ENCODE measurements around the gene FAIM. TPM values are rescaled to one million over a fixed set of nuclear protein-coding genes. Genes with fewer than 3 reads are reported as not detected.

The FAIM gene
- total RNA-seq, 2 experiments from 2014 or later: 2.0 TPM; not detected in 1

DNA sequence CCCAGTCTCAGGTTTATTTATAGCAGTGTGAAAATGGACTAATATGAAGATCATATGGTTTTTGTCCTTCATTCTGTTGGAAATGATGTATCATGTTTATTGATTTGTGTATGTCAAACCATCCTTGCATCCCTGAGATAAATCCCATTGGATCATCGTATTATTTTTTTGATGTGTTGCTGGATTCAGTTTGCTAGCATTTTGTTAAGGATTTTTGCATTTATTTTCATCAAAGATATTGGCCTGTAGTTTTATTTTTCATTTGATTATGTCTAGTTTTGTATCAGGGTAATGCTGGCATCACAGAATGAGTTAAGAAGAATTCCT, 34.3 kb downstream of the FAIM start:
- ChIA-PET CTCF (ENCODE audit: unreplicated experiment) (no interaction called here), POLR2A (no interaction called here)
- Histone ChIP-seq H3K4me1 (ENCODE audit: insufficient read depth, low read length, poor library complexity, severe bottlenecking) (no peaks in the 10 kb centered on the region), H3K36me3 (ENCODE audit: insufficient read depth, low read length) (no peaks in the 10 kb centered on the region), H3K79me2 (ENCODE audit: insufficient read depth, low read depth, low read length) (no peaks in the 10 kb centered on the region), H4K20me1 (ENCODE audit: insufficient read depth, low read length) (no peaks in the 10 kb centered on the region), H3K27ac (ENCODE audit: low read depth, low read length, poor library complexity, severe bottlenecking) (no peak overlapping the region), H3K9me2 (ENCODE audit: insufficient read depth, low read length) (no peaks in the 10 kb centered on the region), H3K9me3 (ENCODE audit: low read length) (peaks cover 4% of the 10 kb centered on the region; the same call in 1 of the 2 replicates), H3K4me3 (ENCODE audit: low read depth, low read length, poor library complexity, severe bottlenecking) (no peak overlapping the region), H2AFZ (ENCODE audit: low read length) (no peak overlapping the region), H3K4me2 (ENCODE audit: low read length) (no peak overlapping the region)
- intact Hi-C loops (cut with micrococcal nuclease; ENCODE audit: unreplicated experiment): no loop called here
- BruUV-seq (replicated peaks): no TSS peak
- TF ChIP-seq, protein P1, sequence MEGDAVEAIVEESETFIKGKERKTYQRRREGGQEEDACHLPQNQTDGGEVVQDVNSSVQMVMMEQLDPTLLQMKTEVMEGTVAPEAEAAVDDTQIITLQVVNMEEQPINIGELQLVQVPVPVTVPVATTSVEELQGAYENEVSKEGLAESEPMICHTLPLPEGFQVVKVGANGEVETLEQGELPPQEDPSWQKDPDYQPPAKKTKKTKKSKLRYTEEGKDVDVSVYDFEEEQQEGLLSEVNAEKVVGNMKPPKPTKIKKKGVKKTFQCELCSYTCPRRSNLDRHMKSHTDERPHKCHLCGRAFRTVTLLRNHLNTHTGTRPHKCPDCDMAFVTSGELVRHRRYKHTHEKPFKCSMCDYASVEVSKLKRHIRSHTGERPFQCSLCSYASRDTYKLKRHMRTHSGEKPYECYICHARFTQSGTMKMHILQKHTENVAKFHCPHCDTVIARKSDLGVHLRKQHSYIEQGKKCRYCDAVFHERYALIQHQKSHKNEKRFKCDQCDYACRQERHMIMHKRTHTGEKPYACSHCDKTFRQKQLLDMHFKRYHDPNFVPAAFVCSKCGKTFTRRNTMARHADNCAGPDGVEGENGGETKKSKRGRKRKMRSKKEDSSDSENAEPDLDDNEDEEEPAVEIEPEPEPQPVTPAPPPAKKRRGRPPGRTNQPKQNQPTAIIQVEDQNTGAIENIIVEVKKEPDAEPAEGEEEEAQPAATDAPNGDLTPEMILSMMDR (conservative IDR thresholded peaks at IDR 0.05; ENCODE audit: low read length): no peak
- no peak for DNase-seq (ENCODE audit: low spot score)

DNA sequence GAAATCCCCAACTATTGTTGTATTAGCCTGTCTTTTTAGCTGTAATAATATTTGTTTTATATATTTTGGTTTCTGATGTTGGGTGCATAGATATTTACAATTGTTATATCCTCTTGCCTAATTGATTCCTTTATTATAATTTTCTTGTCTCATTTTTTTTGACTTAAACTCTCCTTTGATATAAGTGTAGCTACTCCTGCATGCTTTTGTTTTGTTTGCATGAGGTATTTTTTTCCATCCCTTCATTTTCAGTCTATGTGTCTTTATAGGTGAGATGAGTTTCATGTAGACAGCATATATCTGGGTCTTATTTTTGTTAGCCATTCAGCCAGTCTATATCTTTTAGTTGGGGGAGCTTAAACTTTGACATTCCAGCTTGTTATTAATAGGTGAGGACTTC, 37.4 kb downstream of the FAIM start:
- ChIA-PET CTCF (ENCODE audit: unreplicated experiment) (no interaction called here), POLR2A (interaction anchor here (0.6 to 1.2 kb wide), 4 partner anchors 33 to 221 kb away, joined by 3 to 4 read pairs (median 3); no protein-coding TSS in a partner anchor)
- TF ChIP-seq EZH2phosphoT487 (IDR thresholded peaks at IDR 0.05; ENCODE audit: borderline replicate concordance, low read depth, low read length): no peak
- TF ChIP-seq, protein P1 (conservative IDR thresholded peaks at IDR 0.05; ENCODE audit: low read length): no peak

DNA sequence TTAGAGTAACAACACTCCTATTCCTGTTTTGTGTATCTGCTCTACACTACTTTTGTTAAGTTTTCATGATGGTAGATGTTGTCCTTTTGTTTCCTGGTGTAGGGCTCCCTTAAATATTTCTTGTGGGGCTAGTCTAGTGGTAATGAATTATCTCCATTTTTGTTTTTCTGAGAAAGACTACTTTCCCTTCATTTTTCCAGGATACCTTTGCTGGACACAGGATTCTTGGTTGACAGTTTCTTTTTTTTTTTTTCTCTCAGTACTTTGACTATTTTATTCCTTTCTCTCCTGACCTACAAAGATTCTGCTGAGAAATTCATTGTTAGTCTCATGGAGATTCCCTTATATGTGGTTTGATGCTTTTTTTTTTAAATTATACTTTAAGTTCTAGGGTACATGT, 37.9 kb downstream of the FAIM start:
- TF ChIP-seq EZH2phosphoT487 (IDR thresholded peaks at IDR 0.05; ENCODE audit: borderline replicate concordance, low read depth, low read length): no peak
- TF ChIP-seq, protein P1 (conservative IDR thresholded peaks at IDR 0.05; ENCODE audit: low read length): no peak
- H2AFZ ChIP-seq (ENCODE audit: low read length): no peak overlapping the region
- no peak overlapping the region for H3K27ac ChIP-seq (ENCODE audit: low read depth, low read length, poor library complexity, severe bottlenecking)
- BruUV-seq (replicated peaks): no TSS peak
- H3K4me3 ChIP-seq (ENCODE audit: low read depth, low read length, poor library complexity, severe bottlenecking): no peak overlapping the region
- no peaks in the 10 kb centered on the region for H4K20me1 ChIP-seq (ENCODE audit: insufficient read depth, low read length)
- H3K4me1 ChIP-seq (ENCODE audit: insufficient read depth, low read length, poor library complexity, severe bottlenecking): no peaks in the 10 kb centered on the region
- no peaks in the 10 kb centered on the region for H3K9me2 ChIP-seq (ENCODE audit: insufficient read depth, low read length)
- CTCF ChIA-PET (ENCODE audit: unreplicated experiment): no interaction called here
- H3K36me3 ChIP-seq (ENCODE audit: insufficient read depth, low read length): peaks cover 19% of the 10 kb centered on the region
- DNase-seq (ENCODE audit: low spot score): no peak
- intact Hi-C loops (cut with micrococcal nuclease; ENCODE audit: unreplicated experiment): no loop called here
- no peaks in the 10 kb centered on the region for H3K79me2 ChIP-seq (ENCODE audit: insufficient read depth, low read depth, low read length)
- H3K9me3 ChIP-seq (ENCODE audit: low read length): peaks cover 4% of the 10 kb centered on the region; the same call in 1 of the 2 replicates
- POLR2A ChIA-PET: interaction anchor here (0.6 to 1.2 kb wide), 4 partner anchors 32 to 220 kb away, joined by 3 to 4 read pairs (median 3); no protein-coding TSS in a partner anchor
- H3K4me2 ChIP-seq (ENCODE audit: low read length): no peak overlapping the region

More for the DNA sequence above, 37.4 kb downstream of the FAIM start:
- Histone ChIP-seq H3K9me2 (ENCODE audit: insufficient read depth, low read length) (no peaks in the 10 kb centered on the region), H4K20me1 (ENCODE audit: insufficient read depth, low read length) (no peaks in the 10 kb centered on the region), H3K27ac (ENCODE audit: low read depth, low read length, poor library complexity, severe bottlenecking) (no peak overlapping the region), H3K4me2 (ENCODE audit: low read length) (no peak overlapping the region), H3K36me3 (ENCODE audit: insufficient read depth, low read length) (peaks cover 19% of the 10 kb centered on the region), H3K4me1 (ENCODE audit: insufficient read depth, low read length, poor library complexity, severe bottlenecking) (no peaks in the 10 kb centered on the region), H3K79me2 (ENCODE audit: insufficient read depth, low read depth, low read length) (no peaks in the 10 kb centered on the region), H3K9me3 (ENCODE audit: low read length) (peaks cover 4% of the 10 kb centered on the region; the same call in 1 of the 2 replicates), H2AFZ (ENCODE audit: low read length) (no peak overlapping the region), H3K4me3 (ENCODE audit: low read depth, low read length, poor library complexity, severe bottlenecking) (no peak overlapping the region)
- intact Hi-C loops (cut with micrococcal nuclease; ENCODE audit: unreplicated experiment): no loop called here
- no TSS peak for BruUV-seq (replicated peaks)
- DNase-seq (ENCODE audit: low spot score): no peak
